MG63 (cell line): ENCODE data around the gene ERCC6L2. TPM values are rescaled to one million over a fixed set of nuclear protein-coding genes. Genes with fewer than 3 reads are reported as not detected.

ENCODE experiments used
- DNase-seq: peaks from one replicate; pipeline ENCODE4 v3.0.0-alpha.2; 2020
- H3K27me3 ChIP-seq: fragments of 250-450 bp; sonication (Bioruptor Pico); 2 replicates; pipeline ENCODE4 v1.5.1; 2020; ENCODE audit warnings: mild to moderate bottlenecking, moderate library complexity
- H3K36me3 ChIP-seq: fragments of 250-450 bp; sonication (Bioruptor Pico); 2 replicates; pipeline ENCODE4 v1.5.1; 2020; ENCODE audit warnings: mild to moderate bottlenecking, moderate library complexity
- H3K4me3 ChIP-seq: fragments of 250-450 bp; sonication (Bioruptor Pico); 2 replicates; pipeline ENCODE4 v1.5.1; 2020; ENCODE audit warnings: mild to moderate bottlenecking, moderate library complexity
- H3K9me3 ChIP-seq: fragments of 250-450 bp; sonication (Bioruptor Pico); 2 replicates; pipeline ENCODE4 v1.5.1; 2020; ENCODE audit warnings: mild to moderate bottlenecking, moderate library complexity
- total RNA-seq: library from RNA; depleted of rRNA; stranded (reverse); fragments of >200 nt; shearing (Covaris generic); gene quantifications from 2 replicates; pipeline ENCODE4 v1.2.3, GENCODE V29; 2014; ENCODE audit warnings: low replicate concordance

The ERCC6L2 gene
- total RNA-seq, 1 experiment from 2014 or later, result 24.2 TPM

GRCh38 chr9:95891067-95891671, 15.7 kb downstream of the ERCC6L2 start:
- H3K36me3 ChIP-seq, result peaks cover 32% of the 10 kb centered on the region

GRCh38 chr9:95892690-95893089, 17.2 kb downstream of the ERCC6L2 start:
- peaks cover 23% of the 10 kb centered on the region for H3K36me3 ChIP-seq
- DNase-seq, result no peak
- H3K27me3 ChIP-seq, result no peaks in the 10 kb centered on the region
- H3K4me3 ChIP-seq, result no peak overlapping the region
- no peaks in the 10 kb centered on the region; the same call in none of the 2 replicates for H3K9me3 ChIP-seq

More at GRCh38 chr9:95891067-95891671, 15.7 kb downstream of the ERCC6L2 start:
- no peaks in the 10 kb centered on the region; the same call in none of the 2 replicates for H3K9me3 ChIP-seq
- no peaks in the 10 kb centered on the region for H3K27me3 ChIP-seq
- H3K4me3 ChIP-seq, result no peak overlapping the region
- DNase-seq, result no peak

GRCh38 chr9:95896580-95896979, 21.1 kb downstream of the ERCC6L2 start:
- DNase-seq, result no peak
- Histone ChIP-seq H3K36me3 (peaks cover 17% of the 10 kb centered on the region), H3K4me3 (no peak overlapping the region), H3K27me3 (no peaks in the 10 kb centered on the region), H3K9me3 (no peaks in the 10 kb centered on the region; the same call in none of the 2 replicates)

- no peak overlapping the region for H3K4me3 ChIP-seq
- no peaks in the 10 kb centered on the region for H3K27me3 ChIP-seq
- H3K9me3 ChIP-seq, result no peaks in the 10 kb centered on the region
- DNase-seq, result peak; percentile 9
- H3K36me3 ChIP-seq, result peaks cover 13% of the 10 kb centered on the region
Observed at GRCh38 chr9:95901506-95901905, 26.0 kb downstream of the ERCC6L2 start.

GRCh38 chr9:95903398-95903797, 27.9 kb downstream of the ERCC6L2 start:
- peaks cover 6% of the 10 kb centered on the region for H3K36me3 ChIP-seq
- no peaks in the 10 kb centered on the region for H3K9me3 ChIP-seq
- H3K27me3 ChIP-seq, result no peaks in the 10 kb centered on the region
- DNase-seq, result no peak
- H3K4me3 ChIP-seq, result no peak overlapping the region

GRCh38 chr9:95907794-95908193, 32.3 kb downstream of the ERCC6L2 start:
- Histone ChIP-seq H3K4me3 (no peak overlapping the region), H3K9me3 (no peaks in the 10 kb centered on the region), H3K27me3 (no peaks in the 10 kb centered on the region), H3K36me3 (peaks cover 12% of the 10 kb centered on the region)
- no peak for DNase-seq

GRCh38 chr9:95910023-95910707, 34.7 kb downstream of the ERCC6L2 start:
- Histone ChIP-seq H3K4me3 (no peak overlapping the region), H3K36me3 (peaks cover 9% of the 10 kb centered on the region), H3K9me3 (no peaks in the 10 kb centered on the region), H3K27me3 (no peaks in the 10 kb centered on the region)
- DNase-seq, result no peak

GRCh38 chr9:95910770-95911340, 35.4 kb downstream of the ERCC6L2 start:
- H3K9me3 ChIP-seq, result no peaks in the 10 kb centered on the region
- H3K27me3 ChIP-seq, result no peaks in the 10 kb centered on the region
- no peak for DNase-seq
- peaks cover 14% of the 10 kb centered on the region for H3K36me3 ChIP-seq
- H3K4me3 ChIP-seq, result no peak overlapping the region

- Histone ChIP-seq H3K4me3 (no peak overlapping the region), H3K36me3 (peaks cover 23% of the 10 kb centered on the region), H3K27me3 (no peaks in the 10 kb centered on the region), H3K9me3 (no peaks in the 10 kb centered on the region)
- DNase-seq, result no peak
Observed at GRCh38 chr9:95912773-95913172, 37.3 kb downstream of the ERCC6L2 start.

- DNase-seq, result no peak
- H3K9me3 ChIP-seq, result no peaks in the 10 kb centered on the region
- H3K27me3 ChIP-seq, result no peaks in the 10 kb centered on the region
- no peak overlapping the region for H3K4me3 ChIP-seq
- peaks cover 55% of the 10 kb centered on the region for H3K36me3 ChIP-seq
Observed at GRCh38 chr9:95920017-95920416, 44.5 kb downstream of the ERCC6L2 start.

GRCh38 chr9:95923794-95924193, 48.3 kb downstream of the ERCC6L2 start:
- no peaks in the 10 kb centered on the region for H3K27me3 ChIP-seq
- peaks cover 56% of the 10 kb centered on the region for H3K36me3 ChIP-seq
- H3K9me3 ChIP-seq, result no peaks in the 10 kb centered on the region
- no peak for DNase-seq
- H3K4me3 ChIP-seq, result no peak overlapping the region

GRCh38 chr9:95924987-95925386, 49.5 kb downstream of the ERCC6L2 start:
- no peaks in the 10 kb centered on the region for H3K9me3 ChIP-seq
- DNase-seq, result no peak
- H3K36me3 ChIP-seq, result peaks cover 63% of the 10 kb centered on the region
- no peak overlapping the region for H3K4me3 ChIP-seq
- H3K27me3 ChIP-seq, result no peaks in the 10 kb centered on the region

GRCh38 chr9:95927271-95928004, 51.9 kb downstream of the ERCC6L2 start:
- Histone ChIP-seq H3K27me3 (no peaks in the 10 kb centered on the region), H3K9me3 (no peaks in the 10 kb centered on the region), H3K4me3 (no peak overlapping the region), H3K36me3 (peaks cover 65% of the 10 kb centered on the region)
- no peak for DNase-seq

- Histone ChIP-seq H3K36me3 (peaks cover 72% of the 10 kb centered on the region), H3K27me3 (no peaks in the 10 kb centered on the region), H3K9me3 (no peaks in the 10 kb centered on the region), H3K4me3 (no peak overlapping the region)
- no peak for DNase-seq
Observed at GRCh38 chr9:95930277-95930676, 54.8 kb downstream of the ERCC6L2 start.

GRCh38 chr9:95935861-95936578, 60.5 kb downstream of the ERCC6L2 start:
- H3K27me3 ChIP-seq, result no peaks in the 10 kb centered on the region
- DNase-seq, result no peak
- H3K36me3 ChIP-seq, result peaks cover 65% of the 10 kb centered on the region
- H3K9me3 ChIP-seq, result peaks cover 12% of the 10 kb centered on the region
- H3K4me3 ChIP-seq, result no peak overlapping the region

- Histone ChIP-seq H3K4me3 (no peak overlapping the region), H3K27me3 (no peaks in the 10 kb centered on the region), H3K9me3 (peaks cover 12% of the 10 kb centered on the region), H3K36me3 (peaks cover 69% of the 10 kb centered on the region)
- no peak for DNase-seq
Observed at GRCh38 chr9:95936579-95937075, 61.1 kb downstream of the ERCC6L2 start.
